Right ventricle myocardium superior (tissue), 1 donor: ENCODE results near the gene SIGLEC1. TPM values are rescaled to one million over a fixed set of nuclear protein-coding genes. Genes with fewer than 3 reads are reported as not detected.
A peak's percentile ranks its signal among the peaks of the same experiment; 100 is the strongest.

Experiments used
- ATAC-seq: fragments of 200-7000 bp; cut with Tn5 transposase; one replicate; pipeline ENCODE4 v1.9.1; 2020; ENCODE audit warnings: mild to moderate bottlenecking; ENCODE audit not compliant: poor library complexity
- DNase-seq: peaks from one replicate; pipeline ENCODE4 v3.0.0-alpha.2; 2020
- intact Hi-C: fragments of 100-400 bp; cut with DNase I; formaldehyde crosslinking; loops from one replicate; pipeline ENCODE4 v1.11.2; 2022
- total RNA-seq: library from RNA; stranded (reverse); fragmentation: NEBNext Ultra II Directional; extraction: Animal tissue kit (Norgen Biotek cat#: 25700); gene quantifications from one replicate; pipeline ENCODE4 v1.2.1, GENCODE V29; 2021
- donor health status: DM: no; HTN: yes; CAD: no; lungs with severe emphysema.

Gene SIGLEC1
- total RNA-seq, 1 donor from 2014 or later, result 9.6 TPM

GRCh38 chr20:3748073-3748472 lies 35.7 kb upstream of the SIGLEC1 start:
- ATAC-seq (no peak), DNase-seq (no peak)
- intact Hi-C loops, result no loop called here

- intact Hi-C loops, result no loop called here
- ATAC-seq (no peak), DNase-seq (no peak)
Measured at GRCh38 chr20:3747471-3747870, 35.1 kb upstream of the SIGLEC1 start.

- no peak for DNase-seq
- intact Hi-C loops, result no loop called here
- ATAC-seq, result no peak
Measured at GRCh38 chr20:3745686-3746173, 33.3 kb upstream of the SIGLEC1 start.

- ATAC-seq (peak; percentile 57), DNase-seq (peak; percentile 83)
- intact Hi-C loops, result no loop called here
Measured at GRCh38 chr20:3744806-3745685, 32.6 kb upstream of the SIGLEC1 start.

GRCh38 chr20:3744037-3744436 lies 31.6 kb upstream of the SIGLEC1 start:
- ATAC-seq (no peak), DNase-seq (no peak)
- intact Hi-C loops, result no loop called here

GRCh38 chr20:3743251-3743650 lies 30.9 kb upstream of the SIGLEC1 start:
- no peak for ATAC-seq
- no peak for DNase-seq
- intact Hi-C loops, result no loop called here

GRCh38 chr20:3741836-3742458 lies 29.5 kb upstream of the SIGLEC1 start:
- ATAC-seq, result no peak
- intact Hi-C loops, result no loop called here
- DNase-seq, result no peak

- no peak for DNase-seq
- ATAC-seq, result no peak
- intact Hi-C loops, result no loop called here
Measured at GRCh38 chr20:3740615-3741301, 28.4 kb upstream of the SIGLEC1 start.

- no peak for DNase-seq
- intact Hi-C loops, result no loop called here
- ATAC-seq, result peak; percentile 16
Measured at GRCh38 chr20:3739926-3740451, 27.6 kb upstream of the SIGLEC1 start.

GRCh38 chr20:3739054-3739925 lies 26.9 kb upstream of the SIGLEC1 start:
- ATAC-seq (peak; percentile 52), DNase-seq (peak; percentile 65)
- intact Hi-C loops, result no loop called here

- intact Hi-C loops, result no loop called here
- no peak for DNase-seq
- ATAC-seq, result no peak
Measured at GRCh38 chr20:3738111-3739053, 26.0 kb upstream of the SIGLEC1 start.

- ATAC-seq, result no peak
- intact Hi-C loops, result no loop called here
- DNase-seq, result no peak
Measured at GRCh38 chr20:3735768-3736167, 23.4 kb upstream of the SIGLEC1 start.

- intact Hi-C loops, result no loop called here
- DNase-seq, result peak; percentile 61
- ATAC-seq, result peak; percentile 25
Measured at GRCh38 chr20:3734111-3734843, 21.9 kb upstream of the SIGLEC1 start.

- DNase-seq, result peak; percentile 40
- intact Hi-C loops, result no loop called here
- ATAC-seq, result peak; percentile 13
Measured at GRCh38 chr20:3733119-3733995, 21.0 kb upstream of the SIGLEC1 start.

GRCh38 chr20:3732327-3733118 lies 20.1 kb upstream of the SIGLEC1 start, which contains the start of gene HSPA12B:
Gene HSPA12B, plus strand, starts transcription at chr20:3732685. Its CDS starts 5,990 bp downstream, at chr20:3738675.
- ATAC-seq (peak; percentile 51), DNase-seq (peak; percentile 39)
- intact Hi-C loops, result no loop called here
